ENCODE results near the gene AATF.

GRCh38 chr17:36945140-36945539 lies 3.6 kb upstream of the AATF start:
- TF ChIP-seq CHD4 (IDR thresholded peaks at IDR 0.05; ENCODE audit: insufficient read depth, insufficient replicate concordance, low read depth, low read length, poor library complexity, severe bottlenecking) = no peak
- TF ChIP-seq CBX1 (IDR thresholded peaks at IDR 0.05; ENCODE audit: low read depth) = no peak
- no peak for TF ChIP-seq RFX5 (IDR thresholded peaks at IDR 0.05; ENCODE audit: low read depth, low read length)
- TF ChIP-seq ELK3 (CRISPR knock-in tag; IDR thresholded peaks at IDR 0.05) = no peak
- TF ChIP-seq CREB3L1 (IDR thresholded peaks at IDR 0.05; ENCODE audit: borderline replicate concordance, low read depth) = no peak
- no peak for TF ChIP-seq GATA2 (CRISPR knock-in tag; IDR thresholded peaks at IDR 0.05)
- TF ChIP-seq POLR2A (conservative IDR thresholded peaks at IDR 0.05) = no peak
- TF ChIP-seq ZNF124 (CRISPR knock-in tag; IDR thresholded peaks at IDR 0.05) = no peak
- TF ChIP-seq BRF1 (IDR thresholded peaks at IDR 0.05; ENCODE audit: borderline replicate concordance, extremely low read depth, insufficient read length) = no peak
- no peak for TF ChIP-seq ZNF140 (CRISPR knock-in tag; IDR thresholded peaks at IDR 0.05)
- TF ChIP-seq ARID4B (CRISPR knock-in tag; IDR thresholded peaks at IDR 0.05) = no peak
- no peak for TF ChIP-seq KAT2B (IDR thresholded peaks at IDR 0.05; ENCODE audit: low read depth, low read length)
- no peak for TF ChIP-seq BCOR (IDR thresholded peaks at IDR 0.05)
- TF ChIP-seq SMARCB1 (IDR thresholded peaks at IDR 0.05; ENCODE audit: insufficient read length, low read depth) = no peak
